Measurements from ENCODE around the gene CHAD. TPM values are rescaled to one million over a fixed set of nuclear protein-coding genes. Genes with fewer than 3 reads are reported as not detected.

CHAD gene
- total and polyA plus RNA-seq, 2 donors (not counting 3 experiments of a cell fraction or from before 2014, with no cell fraction given) = not detected

- Histone ChIP-seq H2AFZ (ENCODE audit: low read depth, low read length) (no peak overlapping the region), H3K27me3 (ENCODE audit: control insufficient read depth in 2 of 2, insufficient read depth in 2 of 2, low read length in 2 of 2) (peaks cover 20 to 26% of the 10 kb centered on the region in 2 experiments), H4K20me1 (replicated peaks; ENCODE audit: control insufficient read depth, extremely low read depth, insufficient read depth, low read length) (no peaks in the 10 kb centered on the region), H3K79me2 (ENCODE audit: control insufficient read depth, insufficient read depth, low read length) (no peaks in the 10 kb centered on the region), H3K9ac (replicated peaks; ENCODE audit: extremely low read depth, insufficient read depth, low read length) (no peak overlapping the region), H3K9me3 (replicated peaks; ENCODE audit: control insufficient read depth, insufficient read depth, low read length) (no peaks in the 10 kb centered on the region), H3K4me2 (ENCODE audit: insufficient read depth, low read length) (no peak overlapping the region), H3K4me1 (ENCODE audit: control insufficient read depth, extremely low read depth, insufficient read depth, low read length) (no peaks in the 10 kb centered on the region), H3K27ac (ENCODE audit: insufficient read depth, low read depth, low read length) (no peak overlapping the region), H3K9me1 (replicated peaks; ENCODE audit: control insufficient read depth, extremely low read depth, insufficient read depth, low read length) (no peaks in the 10 kb centered on the region), H3K36me3 (ENCODE audit: control insufficient read depth in 2 of 2, extremely low read depth in 1 of 2, insufficient read depth in 2 of 2, low read length in 2 of 2) (no peaks in the 10 kb centered on the region), H3K4me3 (replicated peaks in 1 of 3; ENCODE audit: insufficient read depth in 1 of 3, low read depth in 1 of 3, low read length in 3 of 3) (no peak overlapping the region)
- FAIRE-seq = no peak
- intact Hi-C loops (cut with micrococcal nuclease) = no loop called here
- no peak for TF ChIP-seq JUN (IDR thresholded peaks at IDR 0.05; ENCODE audit: borderline replicate concordance, insufficient read depth, insufficient read length, low read depth)
- TF ChIP-seq, protein P1, sequence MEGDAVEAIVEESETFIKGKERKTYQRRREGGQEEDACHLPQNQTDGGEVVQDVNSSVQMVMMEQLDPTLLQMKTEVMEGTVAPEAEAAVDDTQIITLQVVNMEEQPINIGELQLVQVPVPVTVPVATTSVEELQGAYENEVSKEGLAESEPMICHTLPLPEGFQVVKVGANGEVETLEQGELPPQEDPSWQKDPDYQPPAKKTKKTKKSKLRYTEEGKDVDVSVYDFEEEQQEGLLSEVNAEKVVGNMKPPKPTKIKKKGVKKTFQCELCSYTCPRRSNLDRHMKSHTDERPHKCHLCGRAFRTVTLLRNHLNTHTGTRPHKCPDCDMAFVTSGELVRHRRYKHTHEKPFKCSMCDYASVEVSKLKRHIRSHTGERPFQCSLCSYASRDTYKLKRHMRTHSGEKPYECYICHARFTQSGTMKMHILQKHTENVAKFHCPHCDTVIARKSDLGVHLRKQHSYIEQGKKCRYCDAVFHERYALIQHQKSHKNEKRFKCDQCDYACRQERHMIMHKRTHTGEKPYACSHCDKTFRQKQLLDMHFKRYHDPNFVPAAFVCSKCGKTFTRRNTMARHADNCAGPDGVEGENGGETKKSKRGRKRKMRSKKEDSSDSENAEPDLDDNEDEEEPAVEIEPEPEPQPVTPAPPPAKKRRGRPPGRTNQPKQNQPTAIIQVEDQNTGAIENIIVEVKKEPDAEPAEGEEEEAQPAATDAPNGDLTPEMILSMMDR (IDR thresholded peaks at IDR 0.05; ENCODE audit: extremely low read depth in 1 of 2, insufficient read depth in 1 of 2, low read depth in 1 of 2, low read length in 2 of 2) = no peak
- TF ChIP-seq EZH2 (IDR thresholded peaks at IDR 0.05; ENCODE audit: borderline replicate concordance, low read depth, low read length, severe bottlenecking) = no peak
- dilution Hi-C loops (cut with MboI; ENCODE audit: extremely low pct_ligation_motif_present, low sequenced_read_pairs) = no loop called here
- ChIA-PET CTCF (interaction anchor here (1.2 to 2.3 kb wide), 3 partner anchors 12 to 70 kb away, joined by 3 to 5 read pairs (median 3); partner anchors contain the start of gene LRRC59), POLR2A (no interaction called here)
- no TSS peak for BruUV-seq (replicated peaks)
- no peak for DNase-seq (ENCODE audit: low read depth, low spot score)
These were observed 1.4 kb downstream of the CHAD start for GRCh38 chr17:50467114-50467854.
